Measurements from ENCODE around the gene NF1. TPM values are rescaled to one million over a fixed set of nuclear protein-coding genes. Genes with fewer than 3 reads are reported as not detected.

The NF1 gene
- total RNA-seq, 1 experiment from 2014 or later: 35.4 TPM

DNA sequence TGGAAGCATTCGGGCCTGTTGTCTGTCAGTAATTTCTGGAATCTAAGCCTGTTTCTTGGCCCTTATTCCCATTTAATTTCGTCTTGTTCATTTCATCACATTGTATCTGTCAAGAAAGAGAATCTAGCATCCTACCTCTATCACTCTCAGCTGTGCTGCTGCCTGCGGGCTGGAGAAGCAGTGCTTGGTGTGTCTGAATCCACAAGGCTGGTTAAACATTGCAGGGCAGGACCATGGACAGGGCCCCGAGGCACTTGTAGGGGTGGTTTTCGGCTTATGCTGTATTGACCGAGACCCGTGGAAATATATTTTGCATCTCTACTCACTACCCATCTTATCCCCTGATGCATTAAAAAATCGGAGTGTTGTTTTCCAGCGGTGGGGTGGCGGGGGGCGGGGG, 299.8 kb downstream of the NF1 start (continued):
- TF ChIP-seq JUN (CRISPR knock-in tag; IDR thresholded peaks at IDR 0.05) (peak; percentile 77; the same call in 1 of the 2 replicates), GABPB1 (CRISPR knock-in tag; IDR thresholded peaks at IDR 0.05) (0 out of 2 replicates have a peak, but pooled peaks have one; percentile 40), TCF7 (CRISPR knock-in tag; IDR thresholded peaks at IDR 0.05; ENCODE audit: low read depth) (no peak), SMAD3 (CRISPR knock-in tag; IDR thresholded peaks at IDR 0.05; ENCODE audit: borderline replicate concordance) (0 out of 2 replicates have a peak, but pooled peaks have one; percentile 51), NFYB (CRISPR knock-in tag; conservative IDR thresholded peaks at IDR 0.05; ENCODE audit: low read depth) (0 out of 2 replicates have a peak, but pooled peaks have one; percentile 13), TEAD4 (CRISPR knock-in tag; IDR thresholded peaks at IDR 0.05) (peak; percentile 76; the same call in 1 of the 2 replicates), ZNF219 (CRISPR knock-in tag; IDR thresholded peaks at IDR 0.05; ENCODE audit: borderline replicate concordance) (peak; percentile 81)
- TF ChIP-seq, protein P1, sequence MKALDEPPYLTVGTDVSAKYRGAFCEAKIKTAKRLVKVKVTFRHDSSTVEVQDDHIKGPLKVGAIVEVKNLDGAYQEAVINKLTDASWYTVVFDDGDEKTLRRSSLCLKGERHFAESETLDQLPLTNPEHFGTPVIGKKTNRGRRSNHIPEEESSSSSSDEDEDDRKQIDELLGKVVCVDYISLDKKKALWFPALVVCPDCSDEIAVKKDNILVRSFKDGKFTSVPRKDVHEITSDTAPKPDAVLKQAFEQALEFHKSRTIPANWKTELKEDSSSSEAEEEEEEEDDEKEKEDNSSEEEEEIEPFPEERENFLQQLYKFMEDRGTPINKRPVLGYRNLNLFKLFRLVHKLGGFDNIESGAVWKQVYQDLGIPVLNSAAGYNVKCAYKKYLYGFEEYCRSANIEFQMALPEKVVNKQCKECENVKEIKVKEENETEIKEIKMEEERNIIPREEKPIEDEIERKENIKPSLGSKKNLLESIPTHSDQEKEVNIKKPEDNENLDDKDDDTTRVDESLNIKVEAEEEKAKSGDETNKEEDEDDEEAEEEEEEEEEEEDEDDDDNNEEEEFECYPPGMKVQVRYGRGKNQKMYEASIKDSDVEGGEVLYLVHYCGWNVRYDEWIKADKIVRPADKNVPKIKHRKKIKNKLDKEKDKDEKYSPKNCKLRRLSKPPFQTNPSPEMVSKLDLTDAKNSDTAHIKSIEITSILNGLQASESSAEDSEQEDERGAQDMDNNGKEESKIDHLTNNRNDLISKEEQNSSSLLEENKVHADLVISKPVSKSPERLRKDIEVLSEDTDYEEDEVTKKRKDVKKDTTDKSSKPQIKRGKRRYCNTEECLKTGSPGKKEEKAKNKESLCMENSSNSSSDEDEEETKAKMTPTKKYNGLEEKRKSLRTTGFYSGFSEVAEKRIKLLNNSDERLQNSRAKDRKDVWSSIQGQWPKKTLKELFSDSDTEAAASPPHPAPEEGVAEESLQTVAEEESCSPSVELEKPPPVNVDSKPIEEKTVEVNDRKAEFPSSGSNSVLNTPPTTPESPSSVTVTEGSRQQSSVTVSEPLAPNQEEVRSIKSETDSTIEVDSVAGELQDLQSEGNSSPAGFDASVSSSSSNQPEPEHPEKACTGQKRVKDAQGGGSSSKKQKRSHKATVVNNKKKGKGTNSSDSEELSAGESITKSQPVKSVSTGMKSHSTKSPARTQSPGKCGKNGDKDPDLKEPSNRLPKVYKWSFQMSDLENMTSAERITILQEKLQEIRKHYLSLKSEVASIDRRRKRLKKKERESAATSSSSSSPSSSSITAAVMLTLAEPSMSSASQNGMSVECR (CRISPR knock-in tag; IDR thresholded peaks at IDR 0.05; ENCODE audit: borderline replicate concordance): peak; percentile 60; the same call in 1 of the 2 replicates
- TF ChIP-seq, protein P2, sequence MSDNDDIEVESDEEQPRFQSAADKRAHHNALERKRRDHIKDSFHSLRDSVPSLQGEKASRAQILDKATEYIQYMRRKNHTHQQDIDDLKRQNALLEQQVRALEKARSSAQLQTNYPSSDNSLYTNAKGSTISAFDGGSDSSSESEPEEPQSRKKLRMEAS (CRISPR knock-in tag; IDR thresholded peaks at IDR 0.05): no peak; the same call in 1 of the 2 replicates
- TF ChIP-seq, protein P3, sequence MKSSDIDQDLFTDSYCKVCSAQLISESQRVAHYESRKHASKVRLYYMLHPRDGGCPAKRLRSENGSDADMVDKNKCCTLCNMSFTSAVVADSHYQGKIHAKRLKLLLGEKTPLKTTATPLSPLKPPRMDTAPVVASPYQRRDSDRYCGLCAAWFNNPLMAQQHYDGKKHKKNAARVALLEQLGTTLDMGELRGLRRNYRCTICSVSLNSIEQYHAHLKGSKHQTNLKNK (CRISPR knock-in tag; IDR thresholded peaks at IDR 0.05): no peak
- TF ChIP-seq, protein P4, sequence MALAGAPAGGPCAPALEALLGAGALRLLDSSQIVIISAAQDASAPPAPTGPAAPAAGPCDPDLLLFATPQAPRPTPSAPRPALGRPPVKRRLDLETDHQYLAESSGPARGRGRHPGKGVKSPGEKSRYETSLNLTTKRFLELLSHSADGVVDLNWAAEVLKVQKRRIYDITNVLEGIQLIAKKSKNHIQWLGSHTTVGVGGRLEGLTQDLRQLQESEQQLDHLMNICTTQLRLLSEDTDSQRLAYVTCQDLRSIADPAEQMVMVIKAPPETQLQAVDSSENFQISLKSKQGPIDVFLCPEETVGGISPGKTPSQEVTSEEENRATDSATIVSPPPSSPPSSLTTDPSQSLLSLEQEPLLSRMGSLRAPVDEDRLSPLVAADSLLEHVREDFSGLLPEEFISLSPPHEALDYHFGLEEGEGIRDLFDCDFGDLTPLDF (CRISPR knock-in tag; IDR thresholded peaks at IDR 0.05): no peak

DNA sequence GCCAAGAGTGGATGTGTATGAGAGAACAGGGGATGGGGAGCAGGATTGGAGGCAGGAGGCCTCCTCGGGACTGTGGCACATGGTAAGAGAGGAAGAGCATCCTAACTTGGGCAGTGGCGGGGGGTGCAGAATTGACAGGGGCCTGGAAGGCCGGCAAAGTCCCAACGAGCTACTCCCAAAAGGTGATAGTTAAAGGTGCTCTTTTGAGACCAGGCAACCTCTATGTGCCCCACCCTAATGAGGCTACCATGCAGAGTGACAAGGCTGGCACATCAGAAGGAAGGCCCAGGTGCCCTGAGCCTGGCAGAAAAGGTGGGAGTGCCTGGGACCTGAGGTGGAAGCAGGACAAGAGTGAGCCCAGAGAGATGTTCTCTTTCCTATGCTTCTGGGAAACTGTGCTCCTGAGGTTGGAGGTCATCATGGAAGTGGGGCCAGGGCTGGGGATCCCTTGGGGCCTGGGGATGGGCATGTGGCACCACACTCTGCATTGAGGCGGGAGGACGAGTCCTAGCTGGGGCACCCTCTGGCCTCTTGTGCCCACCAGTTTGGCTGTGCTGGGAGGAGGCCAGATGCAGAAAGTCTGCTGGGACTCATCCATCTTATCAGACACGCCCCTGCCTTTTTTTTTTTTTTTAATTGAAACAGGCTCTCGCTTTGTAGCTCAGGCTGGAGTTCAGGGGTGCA, 302.6 kb downstream of the NF1 start:
- ATAC-seq: no peak
- Mint-ChIP-seq H3K27me3 (ENCODE audit: low read depth) (peaks cover 16% of the 10 kb centered on the region), H3K4me1 (0 out of 2 replicates have a peak, but pooled peaks cover 1% of the 10 kb centered on the region), H3K27ac (no peak overlapping the region), H3K9me3 (no peaks in the 10 kb centered on the region), H3K36me3 (no peaks in the 10 kb centered on the region), H3K4me3 (no peak overlapping the region)
- ChIA-PET POLR2A (no interaction called here), CTCF (interaction anchor here (1.2 to 1.6 kb wide), 3 partner anchors 8 to 120 kb away, joined by 3 to 7 read pairs (median 6); no protein-coding TSS in a partner anchor)
- TF ChIP-seq JAZF1 (CRISPR knock-in tag; IDR thresholded peaks at IDR 0.05) (no peak), SMAD3 (CRISPR knock-in tag; IDR thresholded peaks at IDR 0.05; ENCODE audit: borderline replicate concordance) (no peak), SP1 (CRISPR knock-in tag; conservative IDR thresholded peaks at IDR 0.05) (no peak)
- TF ChIP-seq, protein P5, sequence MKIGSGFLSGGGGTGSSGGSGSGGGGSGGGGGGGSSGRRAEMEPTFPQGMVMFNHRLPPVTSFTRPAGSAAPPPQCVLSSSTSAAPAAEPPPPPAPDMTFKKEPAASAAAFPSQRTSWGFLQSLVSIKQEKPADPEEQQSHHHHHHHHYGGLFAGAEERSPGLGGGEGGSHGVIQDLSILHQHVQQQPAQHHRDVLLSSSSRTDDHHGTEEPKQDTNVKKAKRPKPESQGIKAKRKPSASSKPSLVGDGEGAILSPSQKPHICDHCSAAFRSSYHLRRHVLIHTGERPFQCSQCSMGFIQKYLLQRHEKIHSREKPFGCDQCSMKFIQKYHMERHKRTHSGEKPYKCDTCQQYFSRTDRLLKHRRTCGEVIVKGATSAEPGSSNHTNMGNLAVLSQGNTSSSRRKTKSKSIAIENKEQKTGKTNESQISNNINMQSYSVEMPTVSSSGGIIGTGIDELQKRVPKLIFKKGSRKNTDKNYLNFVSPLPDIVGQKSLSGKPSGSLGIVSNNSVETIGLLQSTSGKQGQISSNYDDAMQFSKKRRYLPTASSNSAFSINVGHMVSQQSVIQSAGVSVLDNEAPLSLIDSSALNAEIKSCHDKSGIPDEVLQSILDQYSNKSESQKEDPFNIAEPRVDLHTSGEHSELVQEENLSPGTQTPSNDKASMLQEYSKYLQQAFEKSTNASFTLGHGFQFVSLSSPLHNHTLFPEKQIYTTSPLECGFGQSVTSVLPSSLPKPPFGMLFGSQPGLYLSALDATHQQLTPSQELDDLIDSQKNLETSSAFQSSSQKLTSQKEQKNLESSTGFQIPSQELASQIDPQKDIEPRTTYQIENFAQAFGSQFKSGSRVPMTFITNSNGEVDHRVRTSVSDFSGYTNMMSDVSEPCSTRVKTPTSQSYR (CRISPR knock-in tag; IDR thresholded peaks at IDR 0.05): no peak
- TF ChIP-seq, protein P6, sequence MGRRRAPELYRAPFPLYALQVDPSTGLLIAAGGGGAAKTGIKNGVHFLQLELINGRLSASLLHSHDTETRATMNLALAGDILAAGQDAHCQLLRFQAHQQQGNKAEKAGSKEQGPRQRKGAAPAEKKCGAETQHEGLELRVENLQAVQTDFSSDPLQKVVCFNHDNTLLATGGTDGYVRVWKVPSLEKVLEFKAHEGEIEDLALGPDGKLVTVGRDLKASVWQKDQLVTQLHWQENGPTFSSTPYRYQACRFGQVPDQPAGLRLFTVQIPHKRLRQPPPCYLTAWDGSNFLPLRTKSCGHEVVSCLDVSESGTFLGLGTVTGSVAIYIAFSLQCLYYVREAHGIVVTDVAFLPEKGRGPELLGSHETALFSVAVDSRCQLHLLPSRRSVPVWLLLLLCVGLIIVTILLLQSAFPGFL (CRISPR knock-in tag; IDR thresholded peaks at IDR 0.05; ENCODE audit: borderline replicate concordance): no peak
- no peak for DNase-seq (ENCODE audit: low spot score)
